ENCODE results near the gene TENT4A.

- TF ChIP-seq POLR2A (IDR thresholded peaks at IDR 0.05; ENCODE audit: low read length) (no peak), GATA1 (IDR thresholded peaks at IDR 0.05; ENCODE audit: low read depth, low read length) (no peak)
Observed at GRCh38 chr5:6743161-6743560, 29.9 kb downstream of the TENT4A start.
